Measurements from ENCODE around the gene DIAPH3. TPM values are rescaled to one million over a fixed set of nuclear protein-coding genes. Genes with fewer than 3 reads are reported as not detected.
"Not testable (repeated sequence)": the region's sequence is repeated elsewhere in the genome, so short reads cannot be mapped to it uniquely, and the experiment has no call there.

The DIAPH3 gene
- total RNA-seq, 4 donors from 2014 or later = 0.27 to 3.9 (median 2.1) TPM

GRCh38 chr13:60066226-60066625, 97.5 kb downstream of the DIAPH3 start:
- 65 to 68% methylated on average over 1 of the region's 1 CpG for WGBS, 2 donors
- H3K4me3 ChIP-seq (ENCODE audit: low read depth, poor library complexity, severe bottlenecking) = no peak overlapping the region
- intact Hi-C loops (cut with DNase I; ENCODE audit: low total_unique reads) = no loop called here
- TF ChIP-seq POLR2A (IDR thresholded peaks at IDR 0.05) = no peak
- TF ChIP-seq, protein P1, sequence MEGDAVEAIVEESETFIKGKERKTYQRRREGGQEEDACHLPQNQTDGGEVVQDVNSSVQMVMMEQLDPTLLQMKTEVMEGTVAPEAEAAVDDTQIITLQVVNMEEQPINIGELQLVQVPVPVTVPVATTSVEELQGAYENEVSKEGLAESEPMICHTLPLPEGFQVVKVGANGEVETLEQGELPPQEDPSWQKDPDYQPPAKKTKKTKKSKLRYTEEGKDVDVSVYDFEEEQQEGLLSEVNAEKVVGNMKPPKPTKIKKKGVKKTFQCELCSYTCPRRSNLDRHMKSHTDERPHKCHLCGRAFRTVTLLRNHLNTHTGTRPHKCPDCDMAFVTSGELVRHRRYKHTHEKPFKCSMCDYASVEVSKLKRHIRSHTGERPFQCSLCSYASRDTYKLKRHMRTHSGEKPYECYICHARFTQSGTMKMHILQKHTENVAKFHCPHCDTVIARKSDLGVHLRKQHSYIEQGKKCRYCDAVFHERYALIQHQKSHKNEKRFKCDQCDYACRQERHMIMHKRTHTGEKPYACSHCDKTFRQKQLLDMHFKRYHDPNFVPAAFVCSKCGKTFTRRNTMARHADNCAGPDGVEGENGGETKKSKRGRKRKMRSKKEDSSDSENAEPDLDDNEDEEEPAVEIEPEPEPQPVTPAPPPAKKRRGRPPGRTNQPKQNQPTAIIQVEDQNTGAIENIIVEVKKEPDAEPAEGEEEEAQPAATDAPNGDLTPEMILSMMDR (IDR thresholded peaks at IDR 0.05) = no peak
- DNase-seq (ENCODE audit: low spot score in 2 of 2) = no peak

DNA sequence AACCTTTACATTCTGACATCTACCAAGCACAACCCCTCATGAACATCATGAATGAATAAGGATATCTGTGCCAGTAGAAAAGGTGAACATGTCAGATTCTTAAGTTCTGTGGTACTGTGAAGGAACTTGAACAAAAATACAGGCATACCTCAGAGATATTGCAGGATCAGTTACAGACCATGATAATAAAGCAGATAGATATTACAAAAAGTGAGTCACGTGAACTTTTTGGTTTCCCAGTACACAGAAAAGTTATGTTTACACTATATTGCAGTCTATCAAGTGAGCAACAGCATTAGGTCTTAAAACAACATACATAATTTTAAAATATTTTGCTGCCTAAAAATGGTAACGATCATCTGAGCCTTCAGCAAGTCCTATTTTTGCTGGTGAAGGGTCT, 101.2 kb downstream of the DIAPH3 start:
- DNase-seq (ENCODE audit: low spot score in 2 of 2) = no peak
- no peak overlapping the region for H3K4me3 ChIP-seq (ENCODE audit: low read depth, poor library complexity, severe bottlenecking)
- no peak for TF ChIP-seq POLR2A (IDR thresholded peaks at IDR 0.05)
- TF ChIP-seq, protein P1 (IDR thresholded peaks at IDR 0.05) = no peak
- intact Hi-C loops (cut with DNase I; ENCODE audit: low total_unique reads) = no loop called here
- WGBS, 2 donors = 93% methylated on average over 2 of the region's 2 CpGs

- DNase-seq (ENCODE audit: low spot score in 2 of 2) = no peak
- no peak for TF ChIP-seq POLR2A (IDR thresholded peaks at IDR 0.05)
- TF ChIP-seq, protein P1 (IDR thresholded peaks at IDR 0.05) = no peak
- 77 to 88% methylated on average over 3 of the region's 3 CpGs for WGBS, 2 donors
- H3K4me3 ChIP-seq (ENCODE audit: low read depth, poor library complexity, severe bottlenecking) = no peak overlapping the region
- intact Hi-C loops (cut with DNase I; ENCODE audit: low total_unique reads) = no loop called here
Measured at GRCh38 chr13:60061737-60062136, 102.0 kb downstream of the DIAPH3 start.

- 73 to 84% methylated on average over 3 of the region's 3 CpGs for WGBS, 2 donors
- TF ChIP-seq, protein P1 (IDR thresholded peaks at IDR 0.05) = no peak
- no peak for TF ChIP-seq POLR2A (IDR thresholded peaks at IDR 0.05)
- no peak overlapping the region for H3K4me3 ChIP-seq (ENCODE audit: low read depth, poor library complexity, severe bottlenecking)
- intact Hi-C loops (cut with DNase I; ENCODE audit: low total_unique reads) = no loop called here
- no peak for DNase-seq (ENCODE audit: low spot score in 2 of 2)
Measured at GRCh38 chr13:60051754-60052285, 111.9 kb downstream of the DIAPH3 start.

GRCh38 chr13:60048353-60048752, 115.4 kb downstream of the DIAPH3 start:
- H3K4me3 ChIP-seq (ENCODE audit: low read depth, poor library complexity, severe bottlenecking); intact Hi-C loops (cut with DNase I; ENCODE audit: low total_unique reads); DNase-seq (ENCODE audit: low spot score in 2 of 2): not testable (repeated sequence)

DNA sequence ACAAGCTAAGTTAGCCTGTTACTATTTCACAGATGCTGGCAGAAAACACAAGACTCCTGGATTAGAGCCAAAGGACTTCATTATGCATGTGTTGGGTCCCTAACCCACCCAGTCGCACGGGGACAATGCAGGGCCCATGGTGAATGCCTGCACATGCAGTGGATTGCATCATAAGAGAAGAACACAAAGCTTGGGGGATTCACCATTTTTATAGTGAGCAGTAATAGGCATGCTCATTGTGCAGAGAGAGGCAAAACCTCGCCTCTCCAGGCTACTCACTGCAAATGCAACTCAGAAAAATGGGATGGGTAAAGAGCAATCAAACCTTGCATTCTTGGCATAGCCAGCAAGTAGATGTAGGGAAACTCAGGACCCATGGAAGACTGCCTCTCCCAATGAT, 115.8 kb downstream of the DIAPH3 start:
- H3K4me3 ChIP-seq (ENCODE audit: low read depth, poor library complexity, severe bottlenecking) = no peak overlapping the region
- intact Hi-C loops (cut with DNase I; ENCODE audit: low total_unique reads) = no loop called here
- TF ChIP-seq, protein P1 (IDR thresholded peaks at IDR 0.05) = no peak
- no peak for TF ChIP-seq POLR2A (IDR thresholded peaks at IDR 0.05)
- no peak for DNase-seq (ENCODE audit: low spot score in 2 of 2)
- 41 to 48% methylated on average over 3 of the region's 3 CpGs for WGBS, 2 donors

Measured in lower leg skin (tissue), 4 donors.